PFSK-1 (cell line): ENCODE data around the gene IFT80.

ENCODE experiments used
- FOXP2 ChIP-seq: optimal IDR thresholded peaks from 2 replicates; pipeline ENCODE3; 2011; ENCODE audit warnings: borderline replicate concordance, control low read depth, inconsistent platforms; ENCODE audit not compliant: insufficient read depth; ENCODE audit errors: extremely low read length, extremely low read depth
- POLR2AphosphoS5 ChIP-seq: IDR thresholded peaks from 2 replicates; pipeline ENCODE4 v1.6.1; 2012; ENCODE audit warnings: low read depth, mild to moderate bottlenecking, control low read depth, low read length, moderate library complexity
- REST ChIP-seq, 2 experiments: IDR thresholded peaks; 2 replicates each; pipeline versions ENCODE4 v1.6.1 to v1.8.0; 2011 to 2012; ENCODE audit warnings: low read depth in 2 of 2, low read length in 2 of 2, control low read depth in 1 of 2, inconsistent platforms in 1 of 2, mild to moderate bottlenecking in 1 of 2, moderate library complexity in 1 of 2; ENCODE audit not compliant: insufficient read depth in 1 of 2
- SIN3A ChIP-seq: IDR thresholded peaks from 2 replicates; pipeline ENCODE4 v1.6.1; 2012; ENCODE audit warnings: mild to moderate bottlenecking, low read length, moderate library complexity, borderline replicate concordance; ENCODE audit not compliant: insufficient read depth
- TAF1 ChIP-seq: IDR thresholded peaks from 2 replicates; pipeline ENCODE4 v1.6.1; 2012; ENCODE audit warnings: low read length, control low read depth, borderline replicate concordance; ENCODE audit not compliant: insufficient read depth

The IFT80 gene

DNA sequence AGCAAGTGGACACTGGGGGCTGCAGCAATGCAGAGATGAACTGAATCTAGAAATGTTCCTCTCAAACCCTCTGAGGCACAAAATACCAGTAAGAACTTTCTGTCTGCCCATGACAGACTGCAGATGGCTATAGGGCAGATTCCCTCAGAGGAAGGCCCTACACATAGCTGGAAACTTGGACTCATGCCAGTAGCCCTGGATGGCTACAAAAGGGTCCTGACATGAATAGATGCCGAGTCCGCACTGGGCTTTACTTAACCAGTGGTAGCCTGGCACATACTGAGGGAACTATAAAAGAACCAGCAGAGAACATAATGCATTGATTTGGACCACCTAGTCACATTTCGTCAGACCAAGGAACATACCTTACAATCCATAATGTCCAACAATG, 107.1 kb downstream of the IFT80 start:
- TF ChIP-seq TAF1 (no peak), REST (IDR thresholded peaks at IDR 0.05; ENCODE audit: insufficient read depth in 1 of 2, low read depth in 2 of 2, low read length in 2 of 2) (no peak), FOXP2 (no peak), SIN3A (no peak), POLR2AphosphoS5 (no peak)

- TF ChIP-seq FOXP2 (no peak), TAF1 (no peak), REST (IDR thresholded peaks at IDR 0.05; ENCODE audit: insufficient read depth in 1 of 2, low read depth in 2 of 2, low read length in 2 of 2) (no peak), POLR2AphosphoS5 (no peak), SIN3A (no peak)
Measured at GRCh38 chr3:160291290-160291908, 107.6 kb downstream of the IFT80 start.

DNA sequence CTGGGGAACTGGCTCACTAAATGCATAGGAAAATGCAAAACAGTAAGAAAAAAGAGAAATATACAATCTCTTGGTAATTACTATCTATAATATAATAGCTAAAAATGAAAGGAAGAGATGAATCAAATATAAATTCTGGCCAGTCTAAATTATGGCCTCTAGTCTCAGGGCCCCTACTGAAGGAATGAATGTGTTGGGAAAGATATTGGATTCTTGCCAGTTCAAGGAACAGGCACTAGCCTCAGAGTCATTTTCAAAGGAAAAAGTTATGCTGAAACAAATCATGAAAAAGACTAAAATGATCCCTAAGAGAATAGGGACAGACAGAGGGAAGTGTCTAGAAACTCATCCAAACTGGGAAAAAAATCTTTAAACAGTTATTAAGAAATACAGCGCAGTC, 111.4 kb downstream of the IFT80 start:
- TF ChIP-seq TAF1 (no peak), SIN3A (no peak), POLR2AphosphoS5 (no peak), REST (IDR thresholded peaks at IDR 0.05; ENCODE audit: insufficient read depth in 1 of 2, low read depth in 2 of 2, low read length in 2 of 2) (no peak), FOXP2 (no peak)

DNA sequence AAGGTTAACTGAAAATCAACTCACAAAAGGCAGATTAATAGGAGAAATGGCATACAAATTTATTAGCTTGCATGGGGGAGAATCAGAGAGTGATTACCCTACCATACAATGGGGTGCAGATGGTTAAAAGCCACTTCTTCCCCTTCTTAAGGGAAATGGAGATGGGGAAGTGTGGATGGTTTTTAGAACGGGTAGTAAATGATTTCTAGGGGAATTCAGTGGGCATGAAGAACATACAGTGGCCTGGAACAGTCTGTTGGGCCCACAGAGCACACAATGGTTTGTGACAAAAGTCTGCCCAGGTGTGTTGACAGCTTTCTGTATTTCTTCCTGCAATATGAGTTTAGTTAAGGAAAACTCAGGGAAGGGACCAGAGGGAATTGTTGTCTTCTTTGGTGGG, 112.8 kb downstream of the IFT80 start:
- TF ChIP-seq TAF1 (no peak), FOXP2 (no peak), REST (IDR thresholded peaks at IDR 0.05; ENCODE audit: insufficient read depth in 1 of 2, low read depth in 2 of 2, low read length in 2 of 2) (no peak), POLR2AphosphoS5 (no peak), SIN3A (no peak)
